GM10248 (cell line): Measurements from ENCODE around the gene REC8.

Experiments
- CTCF ChIA-PET: fragments of 300-600 bp; sonication (Branson Sonifier 250); formaldehyde crosslinking; extraction: SDS; loops from one replicate; lab custom pipeline; 2021; ENCODE audit warnings: antibody characterized with exemption; lab: Yijun Ruan, JAX
- POLR2A ChIA-PET: fragments of 350-650 bp; sonication (Branson Sonifier 250); formaldehyde crosslinking; extraction: SDS; loops from one replicate; lab custom pipeline; 2020; ENCODE audit warnings: antibody characterized with exemption; lab: Yijun Ruan, JAX
- DNase-seq: peaks from one replicate; pipeline ENCODE4 v3.0.0; 2012; ENCODE audit errors: extremely low spot score
- CTCF ChIP-seq: IDR thresholded peaks from 2 replicates; pipeline ENCODE4 v1.5.1; 2012; ENCODE audit warnings: mild to moderate bottlenecking, low read depth; ENCODE audit errors: extremely low read depth, missing control alignments, control extremely low read depth

Gene REC8

GRCh38 chr14:24186831-24187538 is 15.1 kb downstream of the REC8 start:
- CTCF ChIA-PET: interaction anchor here (1.0 to 4.4 kb wide), 4 partner anchors 26 to 121 kb away, joined by 3 to 35 read pairs (median 5); partner anchors contain the start of genes CIDEB and IRF9
- DNase-seq: no peak
- POLR2A ChIA-PET: interaction anchor here (0.9 to 1.6 kb wide), 2 partner anchors 14 to 22 kb away, joined by 3 to 4 read pairs; no protein-coding TSS in a partner anchor
- TF ChIP-seq CTCF: no peak

GRCh38 chr14:24187539-24187915 is 15.6 kb downstream of the REC8 start:
- TF ChIP-seq CTCF: no peak
- ChIA-PET CTCF (interaction anchor here (0.9 to 4.4 kb wide), 5 partner anchors 26 to 120 kb away, joined by 3 to 35 read pairs (median 4); partner anchors contain the start of genes CHMP4A, CIDEB and IRF9), POLR2A (interaction anchor here (0.9 to 1.6 kb wide), 2 partner anchors 14 to 22 kb away, joined by 3 to 4 read pairs; no protein-coding TSS in a partner anchor)
- DNase-seq: no peak

- ChIA-PET CTCF (interaction anchor here (0.9 to 2.5 kb wide), 7 partner anchors 25 to 119 kb away, joined by 3 to 8 read pairs (median 6); partner anchors contain the start of genes CHMP4A, CIDEB, IRF9 and MDP1), POLR2A (interaction anchor here (0.9 to 1.1 kb wide), 3 partner anchors 9 to 74 kb away, joined by 3 to 7 read pairs (median 4); partner anchors contain the start of genes DCAF11 and NRL)
- DNase-seq: peak; percentile 98
- TF ChIP-seq CTCF: no peak
These were observed 16.6 kb downstream of the REC8 start, which contains the start of gene IPO4 for GRCh38 chr14:24188251-24189058. Gene IPO4 (minus strand): TSS chr14:24188816. CDS start chr14:24188787, 29 bp downstream.

GRCh38 chr14:24189059-24189375 is 17.1 kb downstream of the REC8 start:
- CTCF ChIA-PET: interaction anchor here (1.1 to 2.5 kb wide), 4 partner anchors 27 to 119 kb away, joined by 3 to 8 read pairs (median 6); partner anchors contain the start of genes CIDEB, IRF9 and MDP1
- no peak for TF ChIP-seq CTCF

GRCh38 chr14:24189460-24189859 is 17.6 kb downstream of the REC8 start:
- ChIA-PET POLR2A (interaction anchor here (0.9 kb wide), 1 partner anchor 10 kb away, joined by 4 read pairs; no protein-coding TSS in a partner anchor), CTCF (interaction anchor here (1.1 to 2.5 kb wide), 4 partner anchors 26 to 118 kb away, joined by 3 to 8 read pairs (median 6); partner anchors contain the start of genes CIDEB, IRF9 and MDP1)
- no peak for TF ChIP-seq CTCF
- DNase-seq: no peak

More at GRCh38 chr14:24189059-24189375, 17.1 kb downstream of the REC8 start:
- POLR2A ChIA-PET: interaction anchor here (0.9 to 1.1 kb wide), 3 partner anchors 10 to 75 kb away, joined by 3 to 7 read pairs (median 4); partner anchors contain the start of genes DCAF11 and NRL
- no peak for DNase-seq
